ENCODE data around the gene COX7B2.

DNA sequence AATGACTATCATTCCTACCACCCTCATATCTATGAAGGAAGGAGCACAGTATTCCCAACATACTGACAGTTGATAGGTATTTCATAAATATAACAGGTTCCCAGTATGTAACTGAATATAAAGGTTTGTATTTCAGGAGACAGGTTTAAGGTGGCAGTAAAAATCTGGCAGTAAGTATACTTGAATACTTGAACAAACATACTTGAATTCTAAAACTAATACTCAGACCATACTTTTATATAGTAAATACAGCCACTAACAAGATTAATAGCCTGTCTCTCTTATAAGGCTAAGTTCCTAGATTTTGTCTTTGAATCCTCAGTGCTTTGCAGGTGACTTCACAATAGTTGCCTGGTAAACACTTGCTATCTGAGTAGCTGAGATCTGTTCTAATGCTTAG lies 46.6 kb upstream of the COX7B2 start:
- TF ChIP-seq CTCF (conservative IDR thresholded peaks at IDR 0.05; ENCODE audit: low read depth, low read length): no peak
- TF ChIP-seq RAD21 (IDR thresholded peaks at IDR 0.05; ENCODE audit: low read length): no peak
- TF ChIP-seq USF2 (IDR thresholded peaks at IDR 0.05; ENCODE audit: low read depth, low read length): no peak
- no peak for TF ChIP-seq RFX5 (IDR thresholded peaks at IDR 0.05; ENCODE audit: low read depth, low read length)
- TF ChIP-seq POLR2A (IDR thresholded peaks at IDR 0.05; ENCODE audit: low read depth, low read length): no peak
- TF ChIP-seq SMC3 (IDR thresholded peaks at IDR 0.05; ENCODE audit: low read depth, low read length): no peak
- TF ChIP-seq CEBPB (IDR thresholded peaks at IDR 0.05; ENCODE audit: low read depth, low read length): no peak
- no peak for TF ChIP-seq RCOR1 (IDR thresholded peaks at IDR 0.05; ENCODE audit: insufficient replicate concordance, low read length)
- no peak for TF ChIP-seq FOS (IDR thresholded peaks at IDR 0.05; ENCODE audit: low read depth, low read length)
- no peak for TF ChIP-seq MXI1 (IDR thresholded peaks at IDR 0.05; ENCODE audit: borderline replicate concordance, low read depth, low read length)
- no peak for TF ChIP-seq MAFK (IDR thresholded peaks at IDR 0.05; ENCODE audit: low read depth, low read length)
- no peak for TF ChIP-seq BHLHE40 (IDR thresholded peaks at IDR 0.05; ENCODE audit: low read depth, low read length)

All from IMR-90 (cell line).